Measurements from ENCODE around the gene USP3.

GRCh38 chr15:63638839-63639238 lies 134.4 kb downstream of the USP3 start:
- TF ChIP-seq CTCF (IDR thresholded peaks at IDR 0.05 in 4 of 5, conservative IDR thresholded peaks at IDR 0.05 in 1 of 5): no peak
- no peak for TF ChIP-seq POLR2A (IDR thresholded peaks at IDR 0.05)

Data from gastrocnemius medialis (tissue), 4 donors.